Measurements from ENCODE around the gene PCSK6. TPM values are rescaled to one million over a fixed set of nuclear protein-coding genes. Genes with fewer than 3 reads are reported as not detected.

The PCSK6 gene
- polyA plus RNA-seq, 1 donor from 2014 or later: 1.1 TPM

- TF ChIP-seq MXI1 (conservative IDR thresholded peaks at IDR 0.05; ENCODE audit: poor library complexity, severe bottlenecking): no peak
- no peak for TF ChIP-seq EZH2 (IDR thresholded peaks at IDR 0.05; ENCODE audit: borderline replicate concordance, insufficient read depth, low read length, poor library complexity, severe bottlenecking)
Measured at GRCh38 chr15:101348015-101348414, 141.5 kb downstream of the PCSK6 start (continued).

- no peak overlapping the region for H2AFZ ChIP-seq (ENCODE audit: low read depth, low read length)
- H3K9me2 ChIP-seq (ENCODE audit: insufficient read depth, low read length): no peaks in the 10 kb centered on the region
- no peaks in the 10 kb centered on the region for H3K36me3 ChIP-seq (ENCODE audit: insufficient read depth, low read length)
- no peak overlapping the region for H3K4me2 ChIP-seq (ENCODE audit: low read length)
- TF ChIP-seq SMC3 (conservative IDR thresholded peaks at IDR 0.05; ENCODE audit: poor library complexity) (no peak), MXI1 (conservative IDR thresholded peaks at IDR 0.05; ENCODE audit: poor library complexity, severe bottlenecking) (no peak), EP300 (conservative IDR thresholded peaks at IDR 0.05; ENCODE audit: poor library complexity, severe bottlenecking) (no peak), REST (IDR thresholded peaks at IDR 0.05; ENCODE audit: borderline replicate concordance) (no peak), RAD21 (conservative IDR thresholded peaks at IDR 0.05) (no peak), POLR2AphosphoS5 (IDR thresholded peaks at IDR 0.05) (no peak), TAF1 (IDR thresholded peaks at IDR 0.05; ENCODE audit: low read depth) (no peak), EZH2 (IDR thresholded peaks at IDR 0.05; ENCODE audit: borderline replicate concordance, insufficient read depth, low read length, poor library complexity, severe bottlenecking) (no peak), CTCF (IDR thresholded peaks at IDR 0.05; ENCODE audit: poor library complexity, severe bottlenecking) (no peak)
- no peaks in the 10 kb centered on the region for H3F3A ChIP-seq (ENCODE audit: insufficient read depth, low read length, poor library complexity, severe bottlenecking)
- no peak overlapping the region for H3K4me3 ChIP-seq (ENCODE audit: low read length)
- H3K79me2 ChIP-seq (replicated peaks; ENCODE audit: insufficient read depth, low read length): no peaks in the 10 kb centered on the region
- no peaks in the 10 kb centered on the region for H3K27me3 ChIP-seq (ENCODE audit: insufficient read depth, low read depth, low read length)
- no peak overlapping the region for H3K27ac ChIP-seq (ENCODE audit: low read length)
- H3K9me3 ChIP-seq (ENCODE audit: low read length): no peaks in the 10 kb centered on the region
- H4K20me1 ChIP-seq (ENCODE audit: insufficient read depth): no peaks in the 10 kb centered on the region
- no peak overlapping the region for H3K9ac ChIP-seq (ENCODE audit: low read length)
Measured at GRCh38 chr15:101347454-101347853, 142.1 kb downstream of the PCSK6 start.

GRCh38 chr15:101346928-101347327 lies 142.6 kb downstream of the PCSK6 start:
- H3K4me3 ChIP-seq (ENCODE audit: low read length): no peak overlapping the region
- H2AFZ ChIP-seq (ENCODE audit: low read depth, low read length): no peak overlapping the region
- no peaks in the 10 kb centered on the region for H3K27me3 ChIP-seq (ENCODE audit: insufficient read depth, low read depth, low read length)
- no peak overlapping the region for H3K4me2 ChIP-seq (ENCODE audit: low read length)
- H3F3A ChIP-seq (ENCODE audit: insufficient read depth, low read length, poor library complexity, severe bottlenecking): no peaks in the 10 kb centered on the region
- no peaks in the 10 kb centered on the region for H3K9me2 ChIP-seq (ENCODE audit: insufficient read depth, low read length)
- H3K27ac ChIP-seq (ENCODE audit: low read length): no peak overlapping the region
- no peaks in the 10 kb centered on the region for H4K20me1 ChIP-seq (ENCODE audit: insufficient read depth)
- no peak overlapping the region for H3K9ac ChIP-seq (ENCODE audit: low read length)
- no peaks in the 10 kb centered on the region for H3K9me3 ChIP-seq (ENCODE audit: low read length)
- TF ChIP-seq EZH2 (IDR thresholded peaks at IDR 0.05; ENCODE audit: borderline replicate concordance, insufficient read depth, low read length, poor library complexity, severe bottlenecking) (no peak), EP300 (conservative IDR thresholded peaks at IDR 0.05; ENCODE audit: poor library complexity, severe bottlenecking) (no peak), MXI1 (conservative IDR thresholded peaks at IDR 0.05; ENCODE audit: poor library complexity, severe bottlenecking) (no peak), SMC3 (conservative IDR thresholded peaks at IDR 0.05; ENCODE audit: poor library complexity) (no peak), REST (IDR thresholded peaks at IDR 0.05; ENCODE audit: borderline replicate concordance) (no peak), CTCF (IDR thresholded peaks at IDR 0.05; ENCODE audit: poor library complexity, severe bottlenecking) (no peak), POLR2AphosphoS5 (IDR thresholded peaks at IDR 0.05) (no peak), RAD21 (conservative IDR thresholded peaks at IDR 0.05) (no peak), TAF1 (IDR thresholded peaks at IDR 0.05; ENCODE audit: low read depth) (no peak)
- H3K79me2 ChIP-seq (replicated peaks; ENCODE audit: insufficient read depth, low read length): no peaks in the 10 kb centered on the region
- no peaks in the 10 kb centered on the region for H3K36me3 ChIP-seq (ENCODE audit: insufficient read depth, low read length)

All from neural cell (in vitro differentiated cells).